ENCODE measurements around the gene KCNK17.

The KCNK17 gene

DNA sequence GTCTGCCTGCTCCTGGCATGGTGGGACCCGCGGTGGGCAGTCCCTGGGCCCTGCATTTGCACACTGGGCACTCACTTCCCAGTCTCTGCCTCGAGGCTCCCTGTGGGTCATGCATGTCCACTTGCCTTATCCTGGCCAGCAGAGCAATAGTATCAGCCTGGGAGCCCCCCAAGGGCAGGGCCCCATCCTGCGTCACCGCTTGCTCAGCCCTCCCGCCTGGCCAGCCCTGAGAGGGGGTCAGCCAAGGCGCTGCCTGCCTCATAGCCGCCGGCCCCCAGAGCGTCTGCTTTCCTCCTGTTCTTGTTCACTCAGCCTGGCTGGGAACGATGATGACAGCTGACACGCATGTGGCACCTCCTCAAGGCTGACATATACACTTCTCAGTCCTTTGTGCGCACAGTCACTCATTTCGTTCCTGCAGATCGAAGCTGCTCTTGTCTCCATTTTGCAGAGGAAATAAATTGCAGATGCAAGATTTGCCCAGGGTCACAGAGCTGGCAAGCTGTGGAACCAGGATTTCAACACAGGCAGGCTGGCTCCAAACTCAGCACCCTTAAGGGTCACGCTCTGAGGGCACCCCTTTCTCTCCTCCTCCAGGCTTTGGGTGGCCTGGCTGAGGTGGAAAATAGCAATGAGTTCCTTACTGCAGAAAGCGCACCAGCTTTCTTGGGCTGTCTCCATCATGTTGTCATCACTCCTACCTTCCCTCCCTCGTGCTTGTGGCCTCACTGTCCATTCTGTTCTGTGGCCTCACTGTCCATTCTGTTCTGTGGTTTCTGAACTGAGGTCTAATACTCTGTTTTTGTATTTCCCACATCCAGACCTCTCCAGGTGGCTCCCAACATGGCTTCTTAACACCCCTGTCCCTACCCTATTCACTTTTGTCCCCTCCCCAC lies 17.2 kb downstream of the KCNK17 start:
- Mint-ChIP-seq H3K9me3 (no peaks in the 10 kb centered on the region), H3K4me1 (peaks cover 57% of the 10 kb centered on the region), H3K4me3 (no peak overlapping the region), H3K27me3 (ENCODE audit: low read depth, poor library complexity) (peaks cover 33% of the 10 kb centered on the region), H3K27ac (no peak overlapping the region), H3K36me3 (ENCODE audit: low read depth) (no peaks in the 10 kb centered on the region)
- TF ChIP-seq, protein P1, sequence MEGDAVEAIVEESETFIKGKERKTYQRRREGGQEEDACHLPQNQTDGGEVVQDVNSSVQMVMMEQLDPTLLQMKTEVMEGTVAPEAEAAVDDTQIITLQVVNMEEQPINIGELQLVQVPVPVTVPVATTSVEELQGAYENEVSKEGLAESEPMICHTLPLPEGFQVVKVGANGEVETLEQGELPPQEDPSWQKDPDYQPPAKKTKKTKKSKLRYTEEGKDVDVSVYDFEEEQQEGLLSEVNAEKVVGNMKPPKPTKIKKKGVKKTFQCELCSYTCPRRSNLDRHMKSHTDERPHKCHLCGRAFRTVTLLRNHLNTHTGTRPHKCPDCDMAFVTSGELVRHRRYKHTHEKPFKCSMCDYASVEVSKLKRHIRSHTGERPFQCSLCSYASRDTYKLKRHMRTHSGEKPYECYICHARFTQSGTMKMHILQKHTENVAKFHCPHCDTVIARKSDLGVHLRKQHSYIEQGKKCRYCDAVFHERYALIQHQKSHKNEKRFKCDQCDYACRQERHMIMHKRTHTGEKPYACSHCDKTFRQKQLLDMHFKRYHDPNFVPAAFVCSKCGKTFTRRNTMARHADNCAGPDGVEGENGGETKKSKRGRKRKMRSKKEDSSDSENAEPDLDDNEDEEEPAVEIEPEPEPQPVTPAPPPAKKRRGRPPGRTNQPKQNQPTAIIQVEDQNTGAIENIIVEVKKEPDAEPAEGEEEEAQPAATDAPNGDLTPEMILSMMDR (IDR thresholded peaks at IDR 0.05), result no peak
- DNase-seq, result no peak

DNA sequence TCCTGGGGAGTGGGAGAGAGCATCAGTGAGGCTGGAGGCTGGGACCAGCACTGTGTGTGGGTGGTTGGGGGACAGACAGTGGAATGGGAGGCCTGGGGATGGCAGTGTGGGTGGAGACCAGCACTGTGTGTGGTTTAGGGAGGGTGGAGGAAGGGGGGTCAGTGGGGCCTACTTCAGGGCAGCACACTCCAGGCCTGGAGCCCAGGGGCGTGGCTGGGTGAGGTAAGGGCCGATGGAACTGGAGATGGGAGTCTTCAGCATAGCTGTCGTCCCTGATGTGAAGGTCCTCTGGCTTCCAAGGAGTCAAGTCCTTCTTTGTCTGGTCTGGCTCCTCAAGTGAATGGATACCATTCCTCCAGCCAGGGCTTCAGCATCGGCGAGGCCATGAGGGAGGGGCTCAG lies 18.6 kb downstream of the KCNK17 start:
- TF ChIP-seq, protein P1 (IDR thresholded peaks at IDR 0.05), result no peak
- Mint-ChIP-seq H3K27me3 (ENCODE audit: low read depth, poor library complexity) (peaks cover 29% of the 10 kb centered on the region), H3K4me3 (no peak overlapping the region), H3K27ac (no peak overlapping the region), H3K36me3 (ENCODE audit: low read depth) (no peaks in the 10 kb centered on the region), H3K9me3 (no peaks in the 10 kb centered on the region), H3K4me1 (peaks cover 63% of the 10 kb centered on the region)
- DNase-seq, result no peak

DNA sequence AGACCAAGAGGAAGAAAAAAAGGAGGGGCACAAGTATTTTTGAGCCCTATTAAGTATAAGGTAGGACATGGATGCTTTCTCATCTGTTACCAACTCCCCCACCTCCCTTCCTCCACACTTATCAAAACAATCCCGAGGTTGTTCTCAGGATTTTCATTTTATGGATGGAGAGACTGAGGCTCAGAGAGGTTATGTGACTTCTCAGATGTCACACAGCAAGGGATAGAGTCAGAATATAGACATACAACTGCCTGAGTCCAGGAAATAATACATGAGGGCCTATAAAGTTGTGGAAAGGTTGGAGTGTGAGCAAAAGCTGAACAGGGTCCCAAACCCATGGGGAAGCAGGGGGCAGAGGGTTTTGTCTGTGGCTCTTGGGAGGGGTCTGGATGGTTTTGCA lies 19.3 kb downstream of the KCNK17 start:
- DNase-seq, result no peak
- no peaks in the 10 kb centered on the region for H3K36me3 Mint-ChIP-seq (ENCODE audit: low read depth)
- H3K9me3 Mint-ChIP-seq, result no peaks in the 10 kb centered on the region
- H3K4me3 Mint-ChIP-seq, result no peak overlapping the region
- H3K27ac Mint-ChIP-seq, result no peak overlapping the region
- H3K27me3 Mint-ChIP-seq (ENCODE audit: low read depth, poor library complexity), result peaks cover 27% of the 10 kb centered on the region
- TF ChIP-seq, protein P1 (IDR thresholded peaks at IDR 0.05), result no peak
- peaks cover 63% of the 10 kb centered on the region for H3K4me1 Mint-ChIP-seq

DNA sequence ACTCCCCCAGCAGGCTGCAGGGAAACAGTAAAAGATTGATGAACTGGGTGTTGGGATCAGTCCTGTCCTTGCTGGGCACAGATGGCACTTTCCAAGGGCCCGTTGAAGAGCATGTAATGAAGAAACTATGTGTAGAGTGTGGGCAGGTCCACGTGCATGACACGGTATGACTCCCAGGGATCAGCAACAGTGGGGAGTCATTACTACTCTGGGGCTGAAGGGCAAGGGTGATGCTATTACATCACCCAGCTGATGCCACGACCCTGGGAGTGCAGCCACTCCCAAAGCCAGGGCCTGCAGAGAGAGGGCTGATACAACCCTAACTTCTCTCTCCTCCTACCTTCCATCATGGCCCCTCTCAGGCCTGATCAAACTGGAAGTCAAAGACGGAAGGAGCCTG lies 20.1 kb downstream of the KCNK17 start:
- Mint-ChIP-seq H3K27me3 (ENCODE audit: low read depth, poor library complexity) (peaks cover 22% of the 10 kb centered on the region), H3K27ac (no peak overlapping the region), H3K4me3 (no peak overlapping the region), H3K4me1 (peaks cover 63% of the 10 kb centered on the region), H3K36me3 (ENCODE audit: low read depth) (no peaks in the 10 kb centered on the region), H3K9me3 (no peaks in the 10 kb centered on the region)
- TF ChIP-seq, protein P1 (IDR thresholded peaks at IDR 0.05), result no peak
- DNase-seq, result no peak

DNA sequence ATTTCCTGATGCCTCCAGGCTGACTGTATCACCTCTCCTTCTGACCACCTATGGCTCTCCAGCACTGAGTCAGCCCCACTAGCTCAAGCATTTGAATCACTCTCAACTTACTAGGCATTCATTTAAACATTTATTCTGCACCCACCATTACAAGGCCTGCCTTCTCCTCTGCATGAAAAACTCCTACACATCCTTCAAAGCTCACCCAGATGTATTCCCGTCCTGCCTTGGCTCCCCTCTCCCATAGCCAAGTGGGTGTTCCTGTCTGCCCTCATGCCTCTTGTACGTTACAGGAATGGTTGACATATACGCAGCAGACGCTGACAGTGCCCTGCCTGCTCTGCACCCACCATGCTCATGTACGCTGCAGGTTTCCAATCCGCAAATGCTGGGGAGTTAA lies 21.6 kb downstream of the KCNK17 start:
- Mint-ChIP-seq H3K4me1 (peaks cover 58% of the 10 kb centered on the region), H3K27ac (no peak overlapping the region), H3K27me3 (ENCODE audit: low read depth, poor library complexity) (peaks cover 26% of the 10 kb centered on the region), H3K4me3 (no peak overlapping the region), H3K9me3 (no peaks in the 10 kb centered on the region), H3K36me3 (ENCODE audit: low read depth) (no peaks in the 10 kb centered on the region)
- DNase-seq, result no peak
- TF ChIP-seq, protein P1 (IDR thresholded peaks at IDR 0.05), result no peak

DNA sequence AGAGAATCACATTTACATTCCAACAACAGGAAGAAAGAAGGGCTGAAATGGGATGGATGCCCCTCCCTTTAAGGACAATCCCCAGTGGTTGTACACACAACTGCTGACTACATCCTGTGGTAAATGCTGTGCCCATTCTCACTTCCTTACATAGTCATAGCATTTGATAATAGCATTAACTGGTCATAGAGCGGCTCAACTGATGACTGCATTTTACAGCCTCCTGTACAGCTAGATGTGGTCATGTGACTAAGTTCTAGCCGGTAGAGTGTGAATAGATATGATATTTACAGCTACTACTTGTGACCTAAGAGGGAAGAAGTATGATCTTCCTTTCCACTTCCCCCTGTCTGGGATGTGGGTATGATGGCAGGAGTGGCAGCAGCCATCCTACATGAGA lies 24.7 kb downstream of the KCNK17 start:
- Mint-ChIP-seq H3K4me1 (peaks cover 29% of the 10 kb centered on the region), H3K27me3 (ENCODE audit: low read depth, poor library complexity) (peaks cover 34% of the 10 kb centered on the region), H3K9me3 (no peaks in the 10 kb centered on the region), H3K36me3 (ENCODE audit: low read depth) (no peaks in the 10 kb centered on the region), H3K4me3 (no peak overlapping the region), H3K27ac (no peak overlapping the region)
- TF ChIP-seq, protein P1 (IDR thresholded peaks at IDR 0.05), result no peak
- no peak for DNase-seq
